GM12878 (cell line): Measurements from ENCODE around the gene FAM24B. TPM values are rescaled to one million over a fixed set of nuclear protein-coding genes. Genes with fewer than 3 reads are reported as not detected.

Experiments used
- ATAC-seq: fragments of 200-7000 bp; cut with Tn5 transposase; 3 replicates; pipeline ENCODE4 v1.9.1; 2020; ENCODE audit warnings: mild to moderate bottlenecking, moderate library complexity
- BruUV-seq: library from RNA; stranded (reverse); fragments of 400-500 nt; replicated peaks from 2 replicates; lab custom pipeline; 2021; lab: Mats Ljungman, UMichigan
- CTCF ChIA-PET: fragments of 300-600 bp; sonication (Branson Sonifier 250); formaldehyde crosslinking; extraction: SDS; loops from one replicate; lab custom pipeline; 2021; ENCODE audit warnings: inconsistent platforms; lab: Yijun Ruan, JAX
- POLR2A ChIA-PET: fragments of 350-600 bp; formaldehyde crosslinking; extraction: SDS; loops from one replicate; lab custom pipeline; 2021; ENCODE audit warnings: inconsistent platforms; lab: Charles Lee
- RAD21 ChIA-PET: fragments of 300-600 bp; sonication (Branson Sonifier 250); formaldehyde crosslinking; loops from one replicate; lab custom pipeline; 2023; ENCODE audit warnings: antibody characterized with exemption; ENCODE audit not compliant: unreplicated experiment; lab: Charles Lee
- SMC1A ChIA-PET: fragments of 300-600 bp; sonication (Branson Sonifier 250); formaldehyde crosslinking; loops from one replicate; lab custom pipeline; 2023; ENCODE audit not compliant: unreplicated experiment, uncharacterized antibody; lab: Charles Lee
- DNase-seq: peaks from one replicate; pipeline ENCODE4 v3.0.0-alpha.2; 2011; ENCODE audit warnings: low read depth, low spot score
- FAIRE-seq: peaks from 3 replicates; lab custom pipeline; 2011; peaks lifted over from hg19 to GRCh38; lab: Jason Lieb, UNC
- H2AFZ ChIP-seq: 2 replicates; pipeline ENCODE4 v1.6.0; 2011; ENCODE audit warnings: low read depth, low read length, control low read depth; ENCODE audit not compliant: control insufficient read depth
- H3K27ac ChIP-seq: 2 replicates; pipeline ENCODE4 v1.5.1; 2011; ENCODE audit warnings: control low read depth; ENCODE audit not compliant: control insufficient read depth, insufficient read depth
- H3K27me3 ChIP-seq, 2 experiments: replicated peaks in 1 of 2; 2 replicates each; pipeline versions ENCODE4 v1.6.0 to v1.6.1; 2011; ENCODE audit warnings: low read length in 1 of 2; ENCODE audit not compliant: control insufficient read depth in 2 of 2, insufficient read depth in 2 of 2
- H3K36me3 ChIP-seq, 2 experiments: 2 replicates each; pipeline ENCODE4 v1.5.1; 2011; ENCODE audit warnings: low read length in 1 of 2; ENCODE audit not compliant: control insufficient read depth in 2 of 2, insufficient read depth in 2 of 2
- H3K4me1 ChIP-seq: 2 replicates; pipeline ENCODE4 v1.6.1; 2011; ENCODE audit warnings: mild to moderate bottlenecking, low read length, moderate library complexity, mixed read lengths; ENCODE audit not compliant: control insufficient read depth, insufficient read depth
- H3K4me2 ChIP-seq: 2 replicates; pipeline ENCODE4 v1.6.0; 2011; ENCODE audit warnings: control low read depth; ENCODE audit not compliant: control insufficient read depth, insufficient read depth
- H3K4me3 ChIP-seq: fragments of 200-600 bp; sonication (generic); 2 replicates; pipeline ENCODE4 v1.5.1; 2016
- H3K79me2 ChIP-seq: 2 replicates; pipeline ENCODE4 v1.6.0; 2011; ENCODE audit warnings: low read length; ENCODE audit not compliant: control insufficient read depth, insufficient read depth
- H3K9ac ChIP-seq: 2 replicates; pipeline ENCODE4 v1.8.0; 2011; ENCODE audit warnings: low read length, control low read depth, mixed read lengths; ENCODE audit not compliant: control insufficient read depth, insufficient read depth
- H3K9me3 ChIP-seq: replicated peaks from 3 replicates; pipeline ENCODE4 v1.5.1; 2011; ENCODE audit warnings: mild to moderate bottlenecking, low read length; ENCODE audit not compliant: control insufficient read depth, insufficient read depth
- H4K20me1 ChIP-seq: 2 replicates; pipeline ENCODE4 v1.6.0; 2011; ENCODE audit not compliant: control insufficient read depth, insufficient read depth
- BCLAF1 ChIP-seq: fragments of 450-650 bp; IDR thresholded peaks from 2 replicates; pipeline ENCODE4 v1.6.1; 2017; ENCODE audit warnings: antibody characterized with exemption, mild to moderate bottlenecking, moderate library complexity
- CBX3 ChIP-seq: fragments of 200-600 bp; sonication (generic); IDR thresholded peaks from 2 replicates; pipeline ENCODE4 v1.6.1; 2016; ENCODE audit warnings: low read depth, borderline replicate concordance
- HDGF ChIP-seq: fragments of 450-650 bp; IDR thresholded peaks from 2 replicates; pipeline ENCODE4 v1.6.1; 2016; ENCODE audit warnings: antibody characterized with exemption
- MEF2A ChIP-seq: IDR thresholded peaks from 2 replicates; pipeline ENCODE4 v1.6.1; 2011; ENCODE audit warnings: low read depth, mild to moderate bottlenecking, low read length, moderate library complexity; ENCODE audit not compliant: insufficient read depth
- NKRF ChIP-seq: fragments of 450-650 bp; conservative IDR thresholded peaks from 2 replicates; pipeline ENCODE4 v1.6.1; 2017; ENCODE audit warnings: mild to moderate bottlenecking, moderate library complexity
- NRF1 ChIP-seq: conservative IDR thresholded peaks from 2 replicates; pipeline ENCODE4 v1.6.1; 2011; ENCODE audit warnings: mild to moderate bottlenecking, low read depth, low read length, improper control_type of control experiment
- PML ChIP-seq: IDR thresholded peaks from 2 replicates; pipeline ENCODE4 v1.6.1; 2012; ENCODE audit warnings: low read length, inconsistent platforms
- SIN3A ChIP-seq: IDR thresholded peaks from 2 replicates; pipeline ENCODE4 v1.6.1; 2012; ENCODE audit warnings: low read depth, low read length, improper control_type of control experiment
- SMC3 ChIP-seq: IDR thresholded peaks from 2 replicates; pipeline ENCODE4 v1.6.1; 2011; ENCODE audit warnings: low read length, improper control_type of control experiment, borderline replicate concordance
- SRF ChIP-seq, 2 experiments: IDR thresholded peaks; 2 replicates each; pipeline ENCODE4 v1.6.1; 2011; ENCODE audit warnings: low read depth in 2 of 2, low read length in 2 of 2, mild to moderate bottlenecking in 1 of 2, moderate library complexity in 1 of 2
- TARDBP ChIP-seq: IDR thresholded peaks from 2 replicates; pipeline ENCODE4 v1.6.1; 2016; ENCODE audit warnings: borderline replicate concordance
- USF2 ChIP-seq: IDR thresholded peaks from 2 replicates; pipeline ENCODE4 v1.6.1; 2011; ENCODE audit warnings: low read depth, low read length, improper control_type of control experiment, borderline replicate concordance
- ZNF207 ChIP-seq: fragments of 450-650 bp; IDR thresholded peaks from 2 replicates; pipeline ENCODE4 v1.6.1; 2014; ENCODE audit warnings: antibody characterized with exemption, mild to moderate bottlenecking, borderline replicate concordance
- WGBS: methylation state at CpG from one replicate; pipeline ENCODE4 v1.1.6; 2016; ENCODE audit warnings: low lambda C conversion rate; ENCODE audit not compliant: insufficient replicate concordance, insufficient coverage; ENCODE audit errors: missing lambda C conversion rate; 5-methylcytosine and 5-hydroxymethylcytosine counted together
- in situ Hi-C: fragments of 300-500 bp; cut with MboI; formaldehyde crosslinking; loops from 9 replicates; pipeline ENCODE4 v1.14.3; 2018; ENCODE audit warnings: mixed read lengths
- intact Hi-C: fragments of 100-400 bp; cut with micrococcal nuclease; formaldehyde crosslinking; loops from one replicate; pipeline ENCODE4 v1.14.2; 2022; ENCODE audit not compliant: unreplicated experiment
- polyA plus RNA-seq, 11 experiments: library from polyadenylated mRNA; depleted of rRNA in 4 of 11; unstranded in 6 of 11; stranded (reverse) in 5 of 11; fragments of >200 nt; fragmentation: Nextera tagmentation in 4 of 11; fragmentation: Illumina TruSeq in 1 of 11; extraction: Ambion mirVana in 4 of 11; extraction: Trizol in 1 of 11; gene quantifications; 1 replicate in 1 of 11; 2 replicates in 10 of 11; pipeline versions ENCODE4 v1.2.1 to v1.2.3, GENCODE V29; 2011 to 2016; ENCODE audit warnings: inconsistent platforms in 2 of 11, missing spikeins in 2 of 11, low read depth in 1 of 11
- total RNA-seq, 4 experiments: library from RNA; depleted of rRNA in 3 of 4; stranded (reverse); fragments of >200 nt in 3 of 4; fragmentation: Illumina TruSeq in 1 of 4; extraction: Trizol in 1 of 4; gene quantifications; 2 replicates each; pipeline versions ENCODE4 v1.2.1 to v1.2.3, GENCODE V29; 2013 to 2021

The FAM24B gene
- total and polyA plus RNA-seq, 10 of the 15 experiments (the other 5 are each of a cell fraction or from before 2014, with no cell fraction given), result 4.8 to 15.3 (median 7.2) TPM

GRCh38 chr10:122830965-122831353 lies 48.4 kb downstream of the FAM24B start (continued):
- TF ChIP-seq USF2 (no peak), BCLAF1 (no peak), SMC3 (no peak), CBX3 (no peak), SIN3A (no peak), NRF1 (no peak), MEF2A (no peak)

GRCh38 chr10:122830273-122830964 lies 49.0 kb downstream of the FAM24B start:
- Histone ChIP-seq H3K79me2 (no peaks in the 10 kb centered on the region), H3K27ac (no peak overlapping the region), H4K20me1 (no peaks in the 10 kb centered on the region), H3K4me1 (no peaks in the 10 kb centered on the region), H3K4me3 (no peak overlapping the region), H3K9ac (no peak overlapping the region), H3K9me3 (no peaks in the 10 kb centered on the region), H3K27me3 (no peaks in the 10 kb centered on the region; a peak in 1 of 4 replicates), H3K4me2 (no peak overlapping the region), H3K36me3 (no peaks in the 10 kb centered on the region), H2AFZ (no peak overlapping the region)
- RAD21 ChIA-PET, result no interaction called here
- in situ Hi-C loops (no loop called here), intact Hi-C loops (no loop called here)
- SMC1A ChIA-PET, result no interaction called here
- CTCF ChIA-PET, result no interaction called here
- no TSS peak for BruUV-seq
- ATAC-seq (no peak), DNase-seq (no peak), FAIRE-seq (no peak)
- WGBS, result over 99% methylated on average over 6 of the region's 7 CpGs
- POLR2A ChIA-PET, result no interaction called here
- TF ChIP-seq ZNF207 (no peak), TARDBP (no peak), PML (no peak), NKRF (no peak), HDGF (no peak), SRF (IDR thresholded peaks at IDR 0.05; ENCODE audit: low read depth in 2 of 2, low read length in 2 of 2) (no peak)
